NCI-H226 (cell line): ENCODE results near the gene MED20.

Experiments
- DNase-seq: peaks from one replicate; pipeline ENCODE4 v3.0.0-alpha.2; 2015

MED20 gene

DNA sequence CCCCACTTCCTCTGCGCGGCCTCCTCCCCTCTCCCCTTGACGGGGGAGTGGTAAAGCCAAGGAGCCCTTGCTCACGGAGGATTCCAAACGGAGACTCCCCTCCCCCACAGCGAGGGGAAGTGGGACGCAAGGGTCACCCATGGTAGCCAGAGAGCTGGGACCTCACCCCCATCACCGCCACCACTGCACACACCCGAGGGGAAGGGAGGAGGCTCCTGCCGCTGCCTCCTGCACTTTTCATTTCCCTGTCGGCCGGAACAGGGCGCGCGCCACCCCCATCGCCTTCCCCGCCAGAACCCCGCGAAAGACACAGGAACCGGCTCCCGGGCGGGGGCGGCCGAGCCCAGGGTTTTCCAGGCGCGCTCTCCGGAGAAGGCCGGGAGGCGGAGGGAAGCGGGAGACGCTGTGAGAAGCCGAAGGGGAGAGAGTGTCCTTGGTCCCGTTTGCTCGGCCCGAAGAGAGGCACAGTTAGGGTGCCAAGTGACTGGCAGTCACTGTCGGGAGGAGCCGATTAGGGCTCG, 19.9 kb upstream of the MED20 start:
- peak; percentile 9 for DNase-seq

DNA sequence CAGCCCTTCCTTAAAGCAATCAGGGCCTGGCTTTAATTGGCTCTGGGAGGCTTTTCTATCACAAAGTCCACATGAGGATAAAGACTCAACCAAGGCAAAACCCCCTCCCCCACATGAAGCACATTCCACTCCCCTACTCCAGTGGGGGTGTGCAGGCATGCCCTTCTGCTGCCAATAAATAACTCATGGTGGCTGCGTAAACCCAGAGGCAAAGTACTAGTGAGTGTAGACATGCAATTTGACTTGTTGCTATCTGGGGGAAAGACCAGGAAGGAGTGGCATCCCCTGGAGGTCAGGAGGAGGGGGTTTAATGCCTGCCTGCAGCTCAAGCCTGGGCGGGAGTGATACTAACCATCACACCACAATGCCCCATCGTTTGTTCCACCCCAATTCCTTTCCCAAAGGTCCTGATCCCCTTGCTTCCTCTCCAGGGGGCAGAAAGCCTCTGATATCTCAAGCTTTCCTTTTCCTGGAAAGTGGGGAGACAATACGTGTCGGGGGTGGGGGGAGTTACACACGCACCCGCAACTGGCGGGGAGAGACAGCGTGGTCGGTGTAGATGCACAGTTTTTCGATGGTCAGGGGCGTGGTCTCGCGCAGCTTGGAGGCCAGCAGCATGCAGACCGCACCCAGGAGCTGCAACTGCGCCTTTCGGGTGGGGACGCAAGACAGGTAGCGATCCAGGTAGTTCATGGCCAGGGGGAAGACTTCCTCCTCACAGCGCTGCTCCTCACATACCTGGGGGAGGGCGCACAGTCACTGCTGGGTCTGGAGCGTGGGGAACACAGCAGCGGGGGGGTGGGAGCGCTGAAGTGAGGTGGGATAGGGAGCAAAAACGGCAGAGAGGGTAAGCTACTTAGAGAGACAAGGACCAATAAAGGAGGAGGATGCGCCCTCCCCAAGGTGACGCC, 19.2 kb upstream of the MED20 start:
- peak; percentile 47 for DNase-seq

DNA sequence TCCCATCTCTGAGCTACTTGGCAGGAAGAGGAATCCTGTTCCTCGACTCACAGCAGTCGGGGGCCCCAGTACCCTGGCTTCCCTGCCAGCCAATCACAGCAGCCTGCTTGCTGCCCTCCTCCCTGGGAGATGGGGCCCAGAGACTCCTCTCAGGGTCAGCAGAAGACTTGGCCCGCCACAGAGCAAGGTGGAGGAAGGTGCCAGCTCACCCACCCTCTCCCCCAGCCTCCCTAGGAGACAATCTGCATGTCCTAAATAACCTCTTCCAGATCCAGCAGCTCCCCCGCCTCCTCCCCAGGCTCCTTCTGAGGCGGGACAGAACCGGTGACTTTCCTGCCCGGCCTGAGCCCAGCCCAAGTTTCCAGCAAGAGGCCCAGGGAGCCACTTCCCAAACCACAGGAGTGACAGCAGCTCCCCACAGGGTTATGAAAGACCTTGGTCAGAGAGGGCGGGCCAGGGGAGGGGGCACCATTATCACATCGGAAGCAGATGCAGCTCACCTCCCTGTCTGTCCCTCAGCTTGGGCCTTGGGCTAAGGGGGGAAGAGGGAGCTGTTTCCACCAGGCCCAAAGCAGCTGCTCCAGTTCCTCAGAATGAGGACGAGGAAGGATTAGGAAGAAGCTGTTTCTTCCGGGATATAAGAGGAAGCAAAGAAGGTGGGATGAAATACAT, 18.4 kb upstream of the MED20 start:
- DNase-seq = peak; percentile 62

DNA sequence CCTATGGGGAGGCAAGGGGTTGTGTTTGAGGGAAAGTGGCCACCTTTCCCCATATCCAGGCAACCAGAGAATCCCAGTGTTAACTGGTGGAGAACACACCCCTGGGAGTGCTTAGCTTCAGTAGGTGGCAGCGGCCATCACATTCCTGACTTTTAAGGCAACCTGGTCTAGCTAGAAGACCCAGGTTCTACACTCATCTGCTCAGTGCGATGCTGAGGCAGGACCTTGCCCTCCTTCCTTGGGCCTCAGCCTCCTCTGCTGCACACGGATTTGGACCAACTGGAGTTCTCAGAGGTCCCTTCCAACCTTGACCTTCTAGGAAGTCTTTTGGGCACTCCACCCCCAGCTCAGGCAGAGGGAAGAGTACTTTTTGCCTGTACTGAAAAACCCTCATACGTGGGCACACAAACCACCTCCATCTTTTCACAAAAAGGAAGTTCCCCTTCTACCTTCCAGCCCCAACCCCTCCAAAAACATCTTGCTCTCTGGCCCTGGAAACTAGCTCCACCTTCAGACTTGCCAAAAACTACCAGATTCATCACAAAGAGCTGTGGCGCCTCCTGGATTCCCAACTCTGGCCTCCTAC, 17.7 kb upstream of the MED20 start:
- DNase-seq = no peak

DNA sequence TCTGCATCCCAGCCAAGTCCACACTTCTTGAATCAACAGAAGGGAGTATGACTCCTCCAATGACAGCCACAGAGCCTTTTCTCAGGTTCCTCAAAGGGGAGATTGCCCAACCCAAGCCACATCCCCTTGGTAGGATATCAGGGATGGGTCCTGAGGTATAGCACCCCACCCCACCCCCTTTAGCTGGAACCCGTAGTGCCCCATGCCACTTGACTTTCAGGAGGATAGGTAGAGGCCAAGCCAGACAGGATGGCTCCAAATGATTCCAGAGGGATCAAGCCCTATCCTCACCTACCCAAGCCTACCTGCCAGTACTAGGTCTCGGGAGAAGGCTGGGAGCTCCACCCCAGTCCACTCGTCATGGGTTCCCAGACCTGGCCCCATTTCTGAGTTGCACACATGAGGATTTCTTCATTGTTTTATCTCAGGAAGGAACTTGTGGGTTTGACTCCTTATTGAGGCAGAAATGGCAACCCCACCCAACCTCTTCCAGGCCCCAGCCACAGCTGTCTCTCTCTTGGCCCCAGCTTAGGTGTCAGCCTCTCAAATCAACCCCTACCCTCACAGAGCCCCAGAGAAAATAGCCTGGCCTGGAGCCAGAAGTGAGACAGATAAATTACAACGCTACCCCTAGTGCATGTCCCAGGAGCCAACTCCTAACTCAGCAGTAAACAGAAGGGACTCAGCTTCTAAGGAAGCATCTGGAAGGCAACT, 17.1 kb upstream of the MED20 start:
- no peak for DNase-seq

DNA sequence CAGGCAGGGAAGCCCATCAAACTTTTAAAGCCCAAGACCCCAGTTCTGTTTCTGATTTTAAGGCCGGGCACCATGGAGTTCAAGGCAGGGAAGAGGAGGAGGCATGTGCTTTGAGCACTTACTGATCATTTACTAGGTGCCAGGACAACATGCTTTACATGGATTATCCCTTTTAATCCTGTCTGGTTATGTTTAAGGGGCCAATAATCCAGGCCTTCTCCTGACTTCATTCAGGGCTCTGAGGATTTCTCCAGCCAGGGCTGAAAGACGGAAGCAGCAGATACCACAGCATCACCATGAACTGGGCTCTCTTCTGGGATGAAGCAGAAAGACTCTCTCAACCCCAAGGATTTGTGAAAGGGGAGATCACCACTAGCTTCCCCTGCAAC, 16.5 kb upstream of the MED20 start:
- no peak for DNase-seq

DNA sequence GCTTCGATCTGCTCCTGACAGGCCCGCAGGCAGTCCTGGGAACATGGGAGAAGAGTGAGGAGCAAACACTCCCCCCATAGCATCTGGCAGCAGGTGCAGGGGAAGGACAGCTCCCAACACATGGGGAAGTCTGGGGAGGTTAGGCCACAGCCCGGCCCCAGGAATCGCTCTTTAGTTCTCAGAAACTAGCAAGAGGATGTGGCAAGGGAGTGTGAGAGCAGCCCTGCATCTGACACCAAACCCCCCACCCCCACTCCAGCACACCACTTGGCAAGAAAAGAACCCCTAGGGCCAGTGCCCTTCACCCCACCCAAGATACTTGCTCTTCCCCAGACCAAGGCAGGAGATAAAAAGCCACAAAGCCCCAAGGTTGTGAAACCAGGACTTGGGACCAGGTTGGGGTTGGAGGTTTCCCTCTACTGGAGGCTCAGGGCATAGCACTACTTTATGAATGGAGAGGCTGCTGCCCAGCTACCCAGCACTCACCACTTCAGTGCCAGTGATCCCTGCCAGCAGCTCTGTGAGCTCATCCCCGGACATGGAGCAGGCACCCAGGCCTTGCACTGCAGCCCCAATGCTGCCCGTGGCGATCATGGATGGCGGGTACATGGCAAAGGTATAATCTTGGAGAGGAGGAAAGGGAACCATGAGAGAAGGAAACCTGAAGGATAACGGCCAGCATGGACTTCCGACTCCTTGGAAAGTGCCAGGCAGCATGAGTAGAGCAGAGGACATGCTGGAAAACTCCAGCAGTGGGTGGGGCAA, 15.3 kb upstream of the MED20 start:
- DNase-seq = peak; percentile 91

DNA sequence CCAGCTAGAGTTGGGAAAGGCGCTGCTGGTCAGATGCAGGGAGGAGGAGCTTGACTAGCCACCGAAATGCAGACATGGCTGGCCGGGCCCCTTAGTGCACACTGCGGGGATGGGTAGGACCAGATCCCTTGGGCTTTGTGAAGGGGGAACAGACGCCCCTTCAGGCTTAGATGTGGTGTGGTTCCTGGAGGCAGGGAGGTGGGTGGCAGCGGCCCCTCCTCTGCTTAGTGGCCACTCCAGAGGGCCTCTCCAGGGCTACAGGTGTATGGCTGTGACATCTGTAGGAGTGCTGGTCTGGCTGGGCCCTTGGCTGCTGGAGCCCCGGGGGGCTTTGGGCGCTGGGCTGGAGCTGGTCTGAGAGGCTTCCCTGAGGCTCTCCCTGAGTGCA, 14.7 kb upstream of the MED20 start:
- no peak for DNase-seq

DNA sequence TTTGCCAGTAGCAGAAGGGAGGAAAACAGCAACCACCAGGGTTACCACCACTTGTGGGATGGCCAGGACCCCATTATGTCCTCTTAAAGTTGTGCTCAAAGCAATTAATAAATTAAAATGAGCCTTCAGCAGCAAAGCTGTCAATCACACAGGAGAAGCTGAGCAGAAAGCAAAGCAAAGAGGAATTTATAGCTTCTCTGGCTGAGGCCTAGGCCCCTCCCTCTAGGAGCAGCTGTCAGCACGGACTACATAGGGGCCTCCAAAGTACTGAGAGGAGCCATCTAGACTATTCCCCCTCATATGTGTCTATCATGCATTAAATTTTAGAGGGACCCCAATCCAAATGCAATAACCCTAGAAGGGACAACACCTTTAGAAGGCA, 14.2 kb upstream of the MED20 start:
- no peak for DNase-seq

DNA sequence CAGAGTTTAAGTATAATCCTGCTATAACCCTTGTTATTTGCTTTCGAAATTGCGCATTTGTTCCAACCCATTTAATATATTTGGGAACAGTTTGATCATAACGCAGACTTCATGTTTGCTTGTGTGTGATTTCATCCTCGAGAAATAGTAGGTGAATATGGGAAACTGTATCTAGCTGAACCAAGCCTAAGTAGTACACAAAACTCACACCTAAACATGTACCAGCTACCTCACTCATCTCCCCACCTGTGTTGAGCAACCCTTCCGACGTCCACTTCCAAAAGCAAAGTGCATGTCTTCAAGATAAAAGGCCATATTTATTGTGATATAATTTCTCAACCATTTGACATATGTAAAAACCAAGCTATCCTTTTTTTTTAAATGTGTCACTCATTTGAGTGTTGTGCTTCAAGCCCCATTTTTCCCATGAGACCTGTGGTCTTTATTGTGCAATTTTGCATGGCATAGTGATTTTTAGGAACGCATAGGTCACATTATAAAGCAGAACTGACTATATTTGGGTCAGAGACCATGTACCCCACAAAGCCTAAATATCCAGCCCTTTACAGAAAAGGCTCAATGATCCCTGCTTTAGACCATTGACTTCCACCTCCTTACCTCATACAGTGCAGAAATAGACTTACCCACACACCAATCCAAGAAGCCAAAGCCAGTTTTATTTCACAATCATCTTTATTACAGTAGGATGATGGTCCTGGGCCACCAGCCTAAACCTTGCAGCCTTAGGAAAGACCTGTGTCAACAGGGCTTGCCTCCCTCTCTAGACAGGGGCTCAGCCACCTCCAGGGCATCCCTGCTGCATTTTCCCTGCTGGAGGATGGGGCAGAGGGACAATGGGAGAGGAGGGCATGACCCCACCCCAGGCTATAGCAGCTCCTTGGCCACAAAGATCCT, 13.6 kb upstream of the MED20 start:
- no peak for DNase-seq

DNA sequence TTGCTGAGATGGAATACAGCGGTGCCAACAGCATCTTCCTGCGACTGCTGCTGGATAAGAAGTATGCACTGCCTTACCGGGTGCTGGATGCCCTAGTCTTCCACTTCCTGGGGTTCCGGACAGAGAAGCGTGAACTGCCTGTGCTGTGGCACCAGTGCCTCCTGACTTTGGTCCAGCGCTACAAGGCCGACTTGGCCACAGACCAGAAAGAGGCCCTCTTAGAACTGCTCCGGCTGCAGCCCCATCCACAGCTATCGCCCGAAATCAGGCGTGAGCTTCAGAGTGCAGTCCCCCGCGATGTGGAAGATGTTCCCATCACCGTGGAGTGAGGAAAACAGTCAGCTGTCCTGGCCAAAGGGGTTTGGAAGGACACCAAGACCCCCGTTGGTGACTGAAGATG, 11.4 kb upstream of the MED20 start:
- DNase-seq = no peak

DNA sequence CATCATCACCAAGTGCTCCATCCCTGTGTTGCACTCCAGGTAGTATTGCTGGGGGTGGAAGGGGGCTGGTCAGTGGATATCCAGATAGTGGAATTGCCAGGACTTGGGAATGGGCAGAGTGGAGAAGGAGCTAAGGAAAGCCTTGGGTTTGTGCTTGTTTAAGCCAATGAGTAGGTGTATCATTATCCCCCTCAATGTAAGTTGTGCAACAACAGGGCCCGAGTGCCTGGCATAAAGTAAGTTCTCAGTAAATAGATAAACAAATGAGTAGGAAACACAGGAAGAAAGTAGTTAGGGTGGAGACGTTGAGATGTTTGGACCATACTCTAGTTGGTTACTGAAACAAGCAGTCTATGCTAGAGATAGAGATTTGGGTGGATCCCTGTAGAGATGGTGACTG, 10.9 kb upstream of the MED20 start:
- no peak for DNase-seq

DNA sequence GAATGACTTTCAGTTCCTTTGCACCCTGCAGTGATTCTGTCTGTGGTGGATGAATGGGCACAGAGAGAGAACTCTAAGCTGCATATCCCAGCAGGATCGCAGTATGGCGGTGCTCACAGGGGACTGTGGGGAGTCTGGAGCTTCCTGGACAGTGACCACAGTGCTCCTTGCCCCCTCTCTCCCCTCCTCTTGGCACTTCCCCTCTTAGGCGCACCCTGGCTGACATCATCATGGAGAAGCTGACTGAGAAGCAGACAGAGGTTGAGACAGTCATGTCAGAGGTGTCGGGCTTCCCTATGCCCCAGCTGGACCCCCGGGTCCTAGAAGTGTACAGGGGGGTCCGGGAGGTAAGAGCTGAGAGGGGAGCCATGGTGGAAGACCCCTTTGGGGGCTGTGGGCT, 9.0 kb upstream of the MED20 start:
- no peak for DNase-seq

DNA sequence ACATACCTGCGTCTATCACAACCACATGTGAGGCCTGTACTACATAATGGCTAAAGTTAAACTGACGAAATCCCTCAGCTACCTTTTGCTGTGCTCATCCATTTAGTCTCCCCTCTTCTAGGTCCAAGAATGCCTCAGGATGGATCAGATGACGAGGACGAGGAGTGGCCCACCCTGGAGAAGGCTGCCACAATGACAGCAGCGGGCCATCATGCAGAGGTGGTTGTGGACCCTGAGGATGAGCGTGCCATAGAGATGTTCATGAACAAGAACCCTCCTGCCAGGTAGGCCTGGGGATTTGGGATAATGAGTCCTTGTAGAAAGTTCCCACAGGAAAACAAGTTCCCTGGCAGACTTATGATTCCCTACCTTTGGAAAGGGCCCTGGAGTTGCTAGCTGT, 6.3 kb upstream of the MED20 start:
- no peak for DNase-seq

DNA sequence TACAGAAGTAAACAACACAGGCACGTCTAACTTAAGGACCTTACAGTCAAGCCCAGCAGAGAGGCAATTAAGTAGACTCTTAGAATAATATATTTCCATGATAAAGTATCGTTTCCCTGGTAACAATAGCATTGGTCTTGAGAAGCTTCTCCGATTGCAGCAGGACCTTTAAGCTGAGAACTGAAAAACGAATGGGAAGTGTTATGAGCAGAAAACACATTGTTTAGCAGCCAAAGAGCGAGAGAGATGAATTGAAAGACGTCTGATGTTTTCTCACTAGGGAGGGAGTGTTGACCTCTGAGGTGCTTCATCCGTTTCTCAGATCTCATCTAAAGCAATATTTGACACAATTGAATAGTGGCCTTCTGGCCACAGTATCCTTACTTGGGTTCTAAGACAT, 1.2 kb upstream of the MED20 start:
- DNase-seq = no peak

DNA sequence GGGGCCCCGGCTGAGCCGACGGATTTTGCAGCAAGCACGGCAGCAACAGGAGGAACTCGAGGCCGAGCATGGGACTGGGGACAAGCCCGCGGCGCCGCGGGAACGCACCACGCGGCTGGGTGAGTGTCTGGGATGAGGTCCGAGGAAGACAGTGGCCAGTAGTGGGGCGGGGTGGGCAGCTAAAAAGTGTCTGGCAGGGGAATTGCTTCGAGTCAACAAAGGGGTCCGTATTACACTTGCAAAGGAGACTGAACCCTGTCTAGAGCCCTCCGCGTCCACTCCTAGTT, 716 bp upstream of the MED20 start:
- no peak for DNase-seq

DNA sequence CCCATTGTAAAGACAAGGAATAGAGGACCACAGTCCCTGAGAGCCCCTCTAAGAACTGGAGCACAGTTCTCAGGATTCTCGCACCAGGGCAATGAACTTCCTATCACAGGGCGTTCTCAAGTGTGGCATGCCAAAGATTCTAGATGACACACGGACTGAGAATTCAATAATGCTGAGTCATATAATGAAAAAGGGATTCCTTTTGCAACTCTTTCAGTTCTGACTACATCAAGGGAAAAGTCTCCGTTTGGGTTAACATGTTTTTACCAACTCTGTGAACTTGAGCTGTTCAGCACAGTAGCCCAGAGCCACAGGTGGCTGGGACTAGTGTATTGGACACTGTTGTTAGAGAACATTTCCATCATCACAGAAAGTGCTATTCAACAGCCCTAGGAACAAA, 3.4 kb downstream of the MED20 start:
- DNase-seq = peak; percentile 92

DNA sequence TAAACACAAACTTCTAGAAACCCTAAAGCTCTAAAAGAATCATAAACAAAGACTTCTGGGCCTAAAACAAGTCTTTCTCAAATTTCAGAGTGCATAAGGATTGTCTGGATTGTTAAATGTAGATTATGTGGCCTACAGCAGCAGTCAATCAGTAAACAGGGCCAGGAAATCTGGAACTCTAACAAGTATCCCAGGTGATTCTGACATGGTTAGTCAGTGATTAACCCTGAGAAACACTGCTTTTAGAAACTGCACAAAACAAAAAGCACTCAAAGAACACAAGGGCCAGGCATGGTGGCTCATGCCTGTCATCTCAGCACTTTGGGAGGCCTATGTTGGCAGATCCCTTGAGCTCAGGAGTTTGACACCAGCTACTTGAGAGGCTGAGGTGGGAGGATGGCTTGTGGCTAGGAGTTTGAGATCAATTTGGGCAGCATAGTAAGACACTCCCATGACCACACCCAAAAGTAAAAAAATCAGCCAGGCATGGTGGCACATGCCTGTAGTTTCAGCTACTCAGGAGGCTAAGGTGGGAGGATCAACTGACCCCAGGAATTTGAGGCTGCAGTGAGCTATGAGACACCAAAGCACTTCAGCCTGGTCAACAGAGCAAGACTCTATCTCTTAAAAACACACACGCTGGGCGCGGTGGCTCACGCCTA, 5.9 kb downstream of the MED20 start:
- no peak for DNase-seq

DNA sequence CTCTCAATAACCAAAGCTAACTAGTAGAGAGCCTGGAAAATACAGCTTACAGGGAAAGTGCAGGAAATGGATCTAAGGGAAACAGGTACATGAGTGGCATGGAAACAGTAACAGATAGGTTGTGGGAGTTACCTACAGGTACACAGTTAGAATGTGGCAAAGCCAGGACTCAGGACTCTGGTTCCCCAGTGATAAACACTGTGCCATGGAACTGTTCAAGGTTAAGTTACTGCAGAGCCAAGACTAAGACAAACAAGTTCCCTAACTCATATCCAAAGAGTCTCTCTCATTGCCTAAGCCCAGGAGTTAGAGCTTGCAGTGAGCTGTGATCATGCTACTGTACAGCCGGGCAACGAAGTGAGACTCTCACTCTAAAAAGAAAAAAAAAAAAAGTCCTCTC, 6.6 kb downstream of the MED20 start:
- no peak for DNase-seq

DNA sequence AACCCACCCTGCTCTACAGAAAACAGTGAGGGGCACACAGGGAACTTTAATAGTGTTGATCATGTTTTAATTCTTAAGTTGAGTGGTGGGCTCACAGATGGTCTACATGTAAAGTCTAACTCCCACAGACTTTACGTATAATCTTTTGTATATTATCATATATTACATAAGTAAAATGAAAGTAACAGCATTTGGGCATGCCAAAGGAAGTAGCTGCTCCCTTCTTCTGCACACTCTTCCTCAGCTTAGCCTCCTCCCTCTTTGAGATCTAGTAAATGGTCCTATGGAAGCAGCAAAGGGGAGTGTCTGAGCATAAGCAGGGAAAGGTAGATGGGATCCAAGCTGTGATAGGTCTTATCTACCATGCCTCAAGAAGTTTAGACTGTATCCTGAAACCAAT, 11.2 kb downstream of the MED20 start:
- no peak for DNase-seq

DNA sequence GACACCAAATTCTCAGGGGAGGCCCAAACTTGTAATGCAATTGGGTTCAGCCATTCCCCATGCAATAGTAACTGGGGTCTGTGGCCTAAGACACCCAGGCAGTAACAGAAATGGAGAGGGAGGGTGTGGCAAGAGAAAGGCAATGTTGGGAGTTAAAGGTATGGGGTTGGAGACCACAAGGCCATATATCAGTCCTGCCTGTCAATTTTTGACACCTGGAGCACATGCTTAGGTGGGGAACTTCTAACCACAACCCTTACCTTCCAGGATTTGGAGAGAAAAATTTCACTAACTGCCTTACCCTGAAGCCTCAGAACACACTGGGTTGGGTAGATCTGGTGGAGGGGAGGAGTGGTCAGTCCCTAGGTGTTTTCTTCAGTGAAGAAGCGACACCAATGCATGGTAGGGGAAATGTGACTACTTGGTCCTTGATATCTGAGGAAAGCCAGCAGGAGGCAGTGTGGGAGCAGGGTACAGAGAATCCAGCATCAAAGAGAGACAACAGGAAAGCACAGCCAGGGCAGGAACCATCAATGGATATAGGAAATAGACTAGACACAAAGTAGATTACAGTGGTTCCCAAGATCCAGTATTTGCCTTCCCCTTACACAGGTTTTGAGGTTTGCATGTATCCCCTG, 18.9 kb downstream of the MED20 start:
- DNase-seq = peak; percentile 2
